SK-MEL-5 (cell line): ENCODE measurements around the gene ITGA4. TPM values are rescaled to one million over a fixed set of nuclear protein-coding genes. Genes with fewer than 3 reads are reported as not detected.
A peak's percentile ranks its signal among the peaks of the same experiment; 100 is the strongest.
"Not testable (repeated sequence)": the region's sequence is repeated elsewhere in the genome, so short reads cannot be mapped to it uniquely, and the experiment has no call there.

ENCODE experiments used
- DNase-seq: peaks from one replicate; pipeline ENCODE4 v3.0.0-alpha.2; 2016; ENCODE audit warnings: low read depth, low spot score
- in situ Hi-C: cut with HindIII; loops from 2 replicates; pipeline ENCODE4 v1.10.0; 2016; ENCODE audit warnings: low sequenced_read_pairs, high pct_unique_total_duplicates, low pct_unique_long_range_greater_than_20kb
- polyA plus RNA-seq, 2 experiments: library from polyadenylated mRNA; depleted of rRNA; stranded (reverse); fragments of >200 nt; gene quantifications; 2 replicates each; pipeline ENCODE4 v1.2.3, GENCODE V29; 2015
- total RNA-seq: library from RNA; depleted of rRNA; stranded (reverse); fragments of >200 nt; shearing (Covaris generic); gene quantifications from 2 replicates; pipeline ENCODE4 v1.2.3, GENCODE V29; 2014; rRNA removed

ITGA4 gene
- 3.1 and 3.7 TPM in 2 replicates for total RNA-seq
- 3.5 and 6.7 TPM in 2 replicates for polyA plus RNA-seq (2015; cell fraction: cytosol; rRNA removed)
- polyA plus RNA-seq (2015; cell fraction: nucleus; rRNA removed) = 2.5 and 7.4 TPM in 2 replicates

DNA sequence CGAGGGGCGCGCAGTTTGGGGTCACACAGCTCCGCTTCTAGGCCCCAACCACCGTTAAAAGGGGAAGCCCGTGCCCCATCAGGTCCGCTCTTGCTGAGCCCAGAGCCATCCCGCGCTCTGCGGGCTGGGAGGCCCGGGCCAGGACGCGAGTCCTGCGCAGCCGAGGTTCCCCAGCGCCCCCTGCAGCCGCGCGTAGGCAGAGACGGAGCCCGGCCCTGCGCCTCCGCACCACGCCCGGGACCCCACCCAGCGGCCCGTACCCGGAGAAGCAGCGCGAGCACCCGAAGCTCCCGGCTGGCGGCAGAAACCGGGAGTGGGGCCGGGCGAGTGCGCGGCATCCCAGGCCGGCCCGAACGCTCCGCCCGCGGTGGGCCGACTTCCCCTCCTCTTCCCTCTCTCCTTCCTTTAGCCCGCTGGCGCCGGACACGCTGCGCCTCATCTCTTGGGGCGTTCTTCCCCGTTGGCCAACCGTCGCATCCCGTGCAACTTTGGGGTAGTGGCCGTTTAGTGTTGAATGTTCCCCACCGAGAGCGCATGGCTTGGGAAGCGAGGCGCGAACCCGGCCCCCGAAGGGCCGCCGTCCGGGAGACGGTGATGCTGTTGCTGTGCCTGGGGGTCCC, at the start of gene ITGA4:
ITGA4 (plus strand) TSS at position 266 of the 620 bp plus-strand sequence; CDS start at position 535, 269 bp downstream.
- peak; percentile 52 for DNase-seq
- in situ Hi-C loops = no loop called here

GRCh38 chr2:181408861-181409260, 48.3 kb upstream of the ITGA4 start:
- no peak for DNase-seq
- in situ Hi-C loops = no loop called here

DNA sequence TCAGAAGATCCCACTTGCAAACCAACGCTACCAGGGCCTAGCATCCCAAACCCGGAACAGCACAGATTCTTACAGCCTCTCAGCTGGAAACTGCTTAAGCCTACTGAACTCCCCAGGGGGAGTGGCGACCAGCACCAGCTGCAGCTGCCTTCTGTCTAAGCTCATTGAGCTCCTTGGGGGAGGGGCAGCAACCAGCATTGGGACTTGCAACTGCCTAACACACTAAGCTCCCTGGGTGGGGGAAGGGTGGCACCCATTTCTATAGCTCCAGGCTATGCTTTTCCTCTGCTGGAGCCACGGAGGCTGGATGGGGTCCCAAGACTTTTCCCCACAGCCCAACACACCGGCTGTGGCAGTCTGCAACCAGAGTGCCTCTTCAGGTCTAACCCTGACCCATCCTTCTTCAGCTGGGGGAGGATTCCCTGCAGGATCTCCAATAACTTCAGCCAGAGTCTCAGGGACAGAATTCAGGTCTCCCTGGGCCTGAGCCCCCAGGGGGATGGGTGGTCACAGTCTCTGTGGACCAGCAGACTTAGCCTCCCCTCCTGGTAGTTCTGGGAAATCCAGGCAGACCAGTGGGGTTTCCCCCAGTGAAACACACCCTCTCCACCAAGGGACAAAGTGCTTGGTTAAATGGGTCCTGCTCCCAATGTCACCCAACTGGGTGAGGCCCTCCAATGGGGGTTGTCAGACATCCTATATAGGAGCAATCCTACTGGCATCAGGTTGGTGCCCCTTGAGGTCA, 45.9 kb upstream of the ITGA4 start:
- in situ Hi-C loops = no loop called here
- DNase-seq = no peak

- in situ Hi-C loops = no loop called here
- no peak for DNase-seq
These were observed 37.9 kb upstream of the ITGA4 start for GRCh38 chr2:181419129-181419855.

- in situ Hi-C loops = no loop called here
- DNase-seq = no peak
These were observed 36.7 kb upstream of the ITGA4 start for GRCh38 chr2:181420259-181421130.

GRCh38 chr2:181421131-181421458, 36.1 kb upstream of the ITGA4 start:
- in situ Hi-C loops = no loop called here
- DNase-seq = no peak

- no peak for DNase-seq
- in situ Hi-C loops = no loop called here
These were observed 35.7 kb upstream of the ITGA4 start for GRCh38 chr2:181421464-181421863.

GRCh38 chr2:181426672-181427071, 30.5 kb upstream of the ITGA4 start:
- DNase-seq = no peak
- in situ Hi-C loops = no loop called here

DNA sequence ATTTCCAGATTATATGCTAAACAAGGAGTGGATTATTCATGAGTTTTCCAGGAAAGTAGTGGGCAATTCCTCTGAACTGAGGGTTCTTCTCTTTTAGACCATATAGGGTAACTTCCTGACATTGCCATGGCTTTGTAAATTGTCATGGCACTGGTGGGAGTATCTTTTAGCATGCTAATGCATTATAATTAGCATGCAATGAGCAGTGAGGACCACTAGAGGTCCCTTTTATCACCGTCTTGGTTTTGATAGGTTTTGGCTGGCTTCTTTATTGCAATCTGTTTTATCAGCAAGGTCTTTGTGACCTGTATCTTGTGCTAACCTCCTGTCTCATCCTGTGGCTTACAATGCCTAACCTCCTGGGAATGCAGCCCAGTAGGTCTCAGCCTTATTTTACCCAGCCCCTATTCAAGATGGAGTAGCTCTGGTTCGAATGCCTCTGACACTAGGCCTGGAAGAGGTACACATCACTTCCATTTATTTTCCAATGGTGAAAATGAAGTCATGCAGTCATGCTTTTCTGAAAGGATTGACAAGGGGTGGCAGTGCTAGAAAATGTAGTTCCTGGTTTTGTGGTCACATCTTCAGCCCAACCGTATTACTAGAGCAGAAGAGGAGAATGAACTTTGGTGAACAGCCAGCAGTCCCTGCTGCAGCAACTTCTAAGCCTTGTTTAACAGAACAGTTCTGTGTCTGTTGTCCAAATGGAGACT, 26.6 kb upstream of the ITGA4 start:
- DNase-seq = peak; percentile 48
- in situ Hi-C loops = no loop called here

DNA sequence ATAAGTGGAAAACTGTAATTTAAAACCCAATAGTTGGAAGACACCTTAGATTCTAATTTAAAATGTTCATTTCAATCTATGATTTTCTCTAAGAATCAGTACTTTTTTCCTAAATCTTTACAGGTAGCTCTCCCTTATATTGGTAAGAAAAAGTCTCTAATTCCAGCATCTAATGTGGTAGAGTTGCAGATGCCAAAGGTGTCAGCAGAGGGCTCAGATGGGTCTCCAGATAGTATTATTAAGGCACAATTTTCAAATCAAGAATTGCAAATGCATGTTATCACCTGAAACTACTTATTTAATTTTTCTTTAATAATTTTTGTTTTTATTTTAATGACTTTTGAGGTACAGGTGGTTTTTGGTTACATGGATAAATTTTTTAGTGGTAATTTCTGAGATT, 25.5 kb upstream of the ITGA4 start:
- no peak for DNase-seq
- in situ Hi-C loops = no loop called here

GRCh38 chr2:181438261-181438660, 18.9 kb upstream of the ITGA4 start:
- DNase-seq = no peak
- in situ Hi-C loops = no loop called here

GRCh38 chr2:181440344-181440743, 16.8 kb upstream of the ITGA4 start:
- in situ Hi-C loops = no loop called here
- no peak for DNase-seq

GRCh38 chr2:181440919-181441318, 16.3 kb upstream of the ITGA4 start:
- no peak for DNase-seq
- in situ Hi-C loops = no loop called here

DNA sequence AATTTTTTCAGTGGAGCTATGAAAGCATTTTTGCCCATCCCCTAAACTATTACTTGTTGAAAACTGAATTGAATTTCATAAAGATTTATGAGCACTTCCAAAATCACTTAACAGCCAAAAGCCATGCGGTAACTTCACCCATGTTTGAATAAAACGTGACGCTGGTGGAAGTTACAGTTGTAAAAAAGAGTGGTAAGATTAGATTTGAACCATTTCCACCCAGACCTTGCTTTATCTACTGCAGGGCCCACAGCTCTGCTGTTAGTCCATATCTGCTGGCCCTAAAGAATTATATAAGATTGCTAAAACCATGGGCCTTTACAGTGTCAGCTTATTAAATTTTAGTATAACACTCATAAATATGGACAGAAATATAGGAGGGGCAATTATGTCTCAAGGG, 15.5 kb upstream of the ITGA4 start:
- DNase-seq = no peak
- in situ Hi-C loops = no loop called here

DNA sequence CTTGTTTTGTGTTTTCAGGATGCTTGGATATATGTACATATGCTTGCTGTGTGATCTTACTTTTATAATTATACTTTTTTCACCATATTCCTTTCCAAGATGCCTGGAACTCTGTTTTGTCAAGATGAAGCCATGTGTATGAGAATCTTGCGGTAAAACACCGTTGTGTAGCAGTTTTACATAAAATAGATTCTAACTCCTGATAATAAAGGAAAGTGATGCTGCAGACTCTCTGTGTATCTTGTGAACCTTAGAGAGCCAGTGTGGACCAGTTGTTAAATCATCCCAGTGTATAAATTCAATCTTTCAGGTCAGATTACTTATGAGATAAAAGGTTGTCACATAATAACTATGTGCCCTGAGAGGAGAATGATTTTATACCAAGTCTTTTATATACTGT, 12.5 kb upstream of the ITGA4 start:
- DNase-seq = no peak
- in situ Hi-C loops = no loop called here

DNA sequence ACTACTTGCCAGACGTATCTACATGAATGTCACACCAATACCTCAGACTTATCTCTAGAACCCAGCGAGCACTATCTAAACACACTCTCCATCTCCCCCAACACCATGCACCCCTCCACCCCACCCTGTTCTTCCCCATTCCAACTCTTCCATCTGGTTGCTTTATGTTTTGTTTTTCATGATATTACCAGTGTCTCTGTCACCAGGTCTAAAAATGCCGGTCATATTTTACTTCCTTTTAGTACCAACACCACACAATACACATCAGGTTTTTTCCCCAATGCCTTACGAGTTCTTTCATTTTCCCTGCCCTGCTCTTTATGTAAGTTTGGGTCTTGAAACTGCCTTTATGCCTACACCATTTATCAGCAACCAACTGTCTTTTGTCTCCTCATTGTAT, 10.2 kb upstream of the ITGA4 start:
- DNase-seq = no peak

GRCh38 chr2:181449278-181449677, 7.9 kb upstream of the ITGA4 start:
- in situ Hi-C loops, DNase-seq: not testable (repeated sequence)

More for the DNA sequence above, 10.2 kb upstream of the ITGA4 start:
- in situ Hi-C loops = no loop called here
